GM12878 (cell line): ENCODE measurements around the gene YPEL2. TPM values are rescaled to one million over a fixed set of nuclear protein-coding genes. Genes with fewer than 3 reads are reported as not detected.

Experiments
- ATAC-seq: fragments of 200-7000 bp; cut with Tn5 transposase; 3 replicates; pipeline ENCODE4 v1.9.1; 2020; ENCODE audit warnings: mild to moderate bottlenecking, moderate library complexity
- BruUV-seq: library from RNA; stranded (reverse); fragments of 400-500 nt; replicated peaks from 2 replicates; lab custom pipeline; 2021; lab: Mats Ljungman, UMichigan
- CTCF ChIA-PET: fragments of 300-600 bp; sonication (Branson Sonifier 250); formaldehyde crosslinking; extraction: SDS; loops from one replicate; lab custom pipeline; 2021; ENCODE audit warnings: inconsistent platforms; lab: Yijun Ruan, JAX
- POLR2A ChIA-PET: fragments of 350-600 bp; formaldehyde crosslinking; extraction: SDS; loops from one replicate; lab custom pipeline; 2021; ENCODE audit warnings: inconsistent platforms; lab: Charles Lee
- RAD21 ChIA-PET: fragments of 300-600 bp; sonication (Branson Sonifier 250); formaldehyde crosslinking; loops from one replicate; lab custom pipeline; 2023; ENCODE audit warnings: antibody characterized with exemption; ENCODE audit not compliant: unreplicated experiment; lab: Charles Lee
- SMC1A ChIA-PET: fragments of 300-600 bp; sonication (Branson Sonifier 250); formaldehyde crosslinking; loops from one replicate; lab custom pipeline; 2023; ENCODE audit not compliant: unreplicated experiment, uncharacterized antibody; lab: Charles Lee
- DNase-seq: peaks from one replicate; pipeline ENCODE4 v3.0.0-alpha.2; 2011; ENCODE audit warnings: low read depth, low spot score
- FAIRE-seq: peaks from 3 replicates; lab custom pipeline; 2011; peaks lifted over from hg19 to GRCh38; lab: Jason Lieb, UNC
- H2AFZ ChIP-seq: 2 replicates; pipeline ENCODE4 v1.6.0; 2011; ENCODE audit warnings: low read depth, low read length, control low read depth; ENCODE audit not compliant: control insufficient read depth
- H3K27ac ChIP-seq: 2 replicates; pipeline ENCODE4 v1.5.1; 2011; ENCODE audit warnings: control low read depth; ENCODE audit not compliant: control insufficient read depth, insufficient read depth
- H3K27me3 ChIP-seq, 2 experiments: replicated peaks in 1 of 2; 2 replicates each; pipeline versions ENCODE4 v1.6.0 to v1.6.1; 2011; ENCODE audit warnings: low read length in 1 of 2; ENCODE audit not compliant: control insufficient read depth in 2 of 2, insufficient read depth in 2 of 2
- H3K36me3 ChIP-seq, 2 experiments: 2 replicates each; pipeline ENCODE4 v1.5.1; 2011; ENCODE audit warnings: low read length in 1 of 2; ENCODE audit not compliant: control insufficient read depth in 2 of 2, insufficient read depth in 2 of 2
- H3K4me1 ChIP-seq: 2 replicates; pipeline ENCODE4 v1.6.1; 2011; ENCODE audit warnings: mild to moderate bottlenecking, low read length, moderate library complexity, mixed read lengths; ENCODE audit not compliant: control insufficient read depth, insufficient read depth
- H3K4me2 ChIP-seq: 2 replicates; pipeline ENCODE4 v1.6.0; 2011; ENCODE audit warnings: control low read depth; ENCODE audit not compliant: control insufficient read depth, insufficient read depth
- H3K4me3 ChIP-seq: fragments of 200-600 bp; sonication (generic); 2 replicates; pipeline ENCODE4 v1.5.1; 2016
- H3K79me2 ChIP-seq: 2 replicates; pipeline ENCODE4 v1.6.0; 2011; ENCODE audit warnings: low read length; ENCODE audit not compliant: control insufficient read depth, insufficient read depth
- H3K9ac ChIP-seq: 2 replicates; pipeline ENCODE4 v1.8.0; 2011; ENCODE audit warnings: low read length, control low read depth, mixed read lengths; ENCODE audit not compliant: control insufficient read depth, insufficient read depth
- H3K9me3 ChIP-seq: replicated peaks from 3 replicates; pipeline ENCODE4 v1.5.1; 2011; ENCODE audit warnings: mild to moderate bottlenecking, low read length; ENCODE audit not compliant: control insufficient read depth, insufficient read depth
- H4K20me1 ChIP-seq: 2 replicates; pipeline ENCODE4 v1.6.0; 2011; ENCODE audit not compliant: control insufficient read depth, insufficient read depth
- CBX3 ChIP-seq: fragments of 200-600 bp; sonication (generic); IDR thresholded peaks from 2 replicates; pipeline ENCODE4 v1.6.1; 2016; ENCODE audit warnings: low read depth, borderline replicate concordance
- CREB1 ChIP-seq: IDR thresholded peaks from 2 replicates; pipeline ENCODE4 v1.6.1; 2012; ENCODE audit warnings: low read depth, mild to moderate bottlenecking, inconsistent platforms
- E2F4 ChIP-seq: IDR thresholded peaks from 2 replicates; pipeline ENCODE4 v1.6.1; 2012; ENCODE audit warnings: low read depth, low read length, improper control_type of control experiment
- EGR1 ChIP-seq, 2 experiments: IDR thresholded peaks; 1 replicate in 1 of 2; 2 replicates in 1 of 2; pipeline ENCODE4 v1.6.1; 2011 to 2012; ENCODE audit warnings: low read depth in 2 of 2, low read length in 2 of 2, borderline replicate concordance in 1 of 2, mild to moderate bottlenecking in 1 of 2, moderate library complexity in 1 of 2
- EP300 ChIP-seq, 2 experiments: fragments of 150-350 bp in 1 of 2; IDR thresholded peaks; 2 replicates each; pipeline ENCODE4 v1.6.1; 2011 to 2012; ENCODE audit warnings: low read depth in 2 of 2, low read length in 2 of 2, borderline replicate concordance in 1 of 2, improper control_type of control experiment in 1 of 2, inconsistent platforms in 1 of 2; ENCODE audit not compliant: control insufficient read depth in 1 of 2
- ESRRA ChIP-seq: IDR thresholded peaks from 2 replicates; pipeline ENCODE4 v1.6.1; 2012; ENCODE audit warnings: mild to moderate bottlenecking, low read length, improper control_type of control experiment
- ETV6 ChIP-seq, 2 experiments: fragments of 450-650 bp in 1 of 2; IDR thresholded peaks in 1 of 2; conservative IDR thresholded peaks in 1 of 2; 2 replicates each; pipeline ENCODE4 v1.6.1; 2014; ENCODE audit warnings: antibody characterized with exemption in 1 of 2, borderline replicate concordance in 1 of 2, low read depth in 1 of 2, mild to moderate bottlenecking in 1 of 2, moderate library complexity in 1 of 2
- IKZF1 ChIP-seq: fragments of 450-650 bp; conservative IDR thresholded peaks from 2 replicates; pipeline ENCODE4 v1.6.1; 2017; ENCODE audit warnings: antibody characterized with exemption, mild to moderate bottlenecking
- MAX ChIP-seq: IDR thresholded peaks from 2 replicates; pipeline ENCODE4 v1.6.1; 2012; ENCODE audit warnings: low read depth, low read length, improper control_type of control experiment
- NFYB ChIP-seq: IDR thresholded peaks from 2 replicates; pipeline ENCODE4 v1.6.1; 2011; ENCODE audit warnings: low read depth, mild to moderate bottlenecking, low read length, improper control_type of control experiment, moderate library complexity; ENCODE audit not compliant: insufficient read depth
- RAD21 ChIP-seq: IDR thresholded peaks from 2 replicates; pipeline ENCODE4 v1.6.1; 2011; ENCODE audit warnings: mild to moderate bottlenecking, low read depth, low read length, moderate library complexity; ENCODE audit not compliant: insufficient read depth
- RB1 ChIP-seq: fragments of 450-650 bp; formaldehyde crosslinking; IDR thresholded peaks from 2 replicates; pipeline ENCODE4 v1.6.1; 2017; ENCODE audit warnings: mild to moderate bottlenecking, borderline replicate concordance
- SREBF2 ChIP-seq: IDR thresholded peaks from 2 replicates; pipeline ENCODE4 v1.6.1; 2012; ENCODE audit warnings: mild to moderate bottlenecking, low read length
- WGBS: methylation state at CpG from one replicate; pipeline ENCODE4 v1.1.6; 2016; ENCODE audit warnings: low lambda C conversion rate; ENCODE audit not compliant: insufficient replicate concordance, insufficient coverage; ENCODE audit errors: missing lambda C conversion rate; 5-methylcytosine and 5-hydroxymethylcytosine counted together
- in situ Hi-C: fragments of 300-500 bp; cut with MboI; formaldehyde crosslinking; loops from 9 replicates; pipeline ENCODE4 v1.14.3; 2018; ENCODE audit warnings: mixed read lengths
- intact Hi-C: fragments of 100-400 bp; cut with micrococcal nuclease; formaldehyde crosslinking; loops from one replicate; pipeline ENCODE4 v1.14.2; 2022; ENCODE audit not compliant: unreplicated experiment
- polyA plus RNA-seq, 11 experiments: library from polyadenylated mRNA; depleted of rRNA in 4 of 11; unstranded in 6 of 11; stranded (reverse) in 5 of 11; fragments of >200 nt; fragmentation: Nextera tagmentation in 4 of 11; fragmentation: Illumina TruSeq in 1 of 11; extraction: Ambion mirVana in 4 of 11; extraction: Trizol in 1 of 11; gene quantifications; 1 replicate in 1 of 11; 2 replicates in 10 of 11; pipeline versions ENCODE4 v1.2.1 to v1.2.3, GENCODE V29; 2011 to 2016; ENCODE audit warnings: inconsistent platforms in 2 of 11, missing spikeins in 2 of 11, low read depth in 1 of 11
- total RNA-seq, 4 experiments: library from RNA; depleted of rRNA in 3 of 4; stranded (reverse); fragments of >200 nt in 3 of 4; fragmentation: Illumina TruSeq in 1 of 4; extraction: Trizol in 1 of 4; gene quantifications; 2 replicates each; pipeline versions ENCODE4 v1.2.1 to v1.2.3, GENCODE V29; 2013 to 2021

The YPEL2 gene
- total and polyA plus RNA-seq, 10 of the 15 experiments (the other 5 are each of a cell fraction or from before 2014, with no cell fraction given) = 0.11 to 8.1 (median 0.48) TPM

GRCh38 chr17:59287891-59288290 is 43.6 kb upstream of the YPEL2 start:
- no peaks in the 10 kb centered on the region for H3K36me3 ChIP-seq
- no peak overlapping the region for H3K4me2 ChIP-seq
- ChIA-PET RAD21 (no interaction called here), SMC1A (no interaction called here), CTCF (no interaction called here), POLR2A (no interaction called here)
- H3K4me3 ChIP-seq = no peak overlapping the region
- no peak overlapping the region for H3K27ac ChIP-seq
- DNase-seq (no peak), ATAC-seq (no peak), FAIRE-seq (no peak)
- TF ChIP-seq NFYB (no peak), CREB1 (no peak), EGR1 (IDR thresholded peaks at IDR 0.05; ENCODE audit: borderline replicate concordance in 1 of 2, low read depth in 2 of 2, low read length in 2 of 2) (no peak), CBX3 (no peak), IKZF1 (no peak), ESRRA (no peak), RAD21 (no peak)
- BruUV-seq = no TSS peak
- no peaks in the 10 kb centered on the region for H3K9me3 ChIP-seq
- no peak overlapping the region for H3K9ac ChIP-seq
- no peak overlapping the region for H2AFZ ChIP-seq
- intact Hi-C loops = no loop called here
- H4K20me1 ChIP-seq = no peaks in the 10 kb centered on the region
- WGBS = 0% methylated on average over 2 of the region's 3 CpGs
- in situ Hi-C loops = no loop called here
- H3K27me3 ChIP-seq = no peaks in the 10 kb centered on the region
- H3K4me1 ChIP-seq = no peaks in the 10 kb centered on the region
- H3K79me2 ChIP-seq = no peaks in the 10 kb centered on the region

DNA sequence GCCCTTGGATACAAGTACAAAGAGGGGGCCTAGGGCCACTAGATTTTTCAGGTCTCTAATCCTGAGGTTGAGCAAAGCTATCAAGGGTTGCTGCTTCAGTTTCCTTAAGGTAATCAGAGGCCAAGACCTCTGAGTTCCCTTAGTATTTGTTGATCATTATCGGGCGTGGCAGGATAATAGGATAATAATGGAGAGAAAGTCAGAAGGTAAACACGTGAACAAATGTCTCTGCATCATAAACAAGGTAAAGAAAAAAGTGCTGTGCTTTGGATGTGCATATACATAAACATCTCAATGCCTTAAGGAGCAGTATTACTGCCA is 41.5 kb upstream of the YPEL2 start:
- Histone ChIP-seq H4K20me1 (no peaks in the 10 kb centered on the region), H3K27me3 (no peaks in the 10 kb centered on the region), H3K36me3 (no peaks in the 10 kb centered on the region), H2AFZ (peak overlapping the region; percentile 51; the same call in 1 of the 2 replicates), H3K9ac (no peak overlapping the region), H3K4me2 (no peak overlapping the region), H3K4me3 (no peak overlapping the region), H3K4me1 (no peaks in the 10 kb centered on the region), H3K79me2 (no peaks in the 10 kb centered on the region), H3K27ac (no peak overlapping the region), H3K9me3 (no peaks in the 10 kb centered on the region)
- CTCF ChIA-PET = no interaction called here
- ATAC-seq = no peak
- no TSS peak for BruUV-seq
- WGBS = 61% methylated on average over 3 of the region's 3 CpGs
- RAD21 ChIA-PET = no interaction called here
- SMC1A ChIA-PET = no interaction called here
- FAIRE-seq = no peak
- in situ Hi-C loops = no loop called here
- POLR2A ChIA-PET = no interaction called here
- DNase-seq = no peak
- intact Hi-C loops = no loop called here
- no peak for TF ChIP-seq CBX3
- no peak for TF ChIP-seq ETV6 (conservative IDR thresholded peaks at IDR 0.05 in 1 of 2, IDR thresholded peaks at IDR 0.05 in 1 of 2; ENCODE audit: borderline replicate concordance in 1 of 2, low read depth in 1 of 2)
- no peak for TF ChIP-seq MAX
- no peak for TF ChIP-seq EGR1 (IDR thresholded peaks at IDR 0.05; ENCODE audit: borderline replicate concordance in 1 of 2, low read depth in 2 of 2, low read length in 2 of 2)
- no peak for TF ChIP-seq EP300 (IDR thresholded peaks at IDR 0.05; ENCODE audit: borderline replicate concordance in 1 of 2, control insufficient read depth in 1 of 2, low read depth in 2 of 2, low read length in 2 of 2)
- no peak for TF ChIP-seq RB1
- TF ChIP-seq E2F4 = no peak
- TF ChIP-seq SREBF2 = no peak
